COLO668 (cell line): ENCODE measurements around the gene C17orf75.

Experiments
- DNase-seq: peaks from one replicate; lab custom pipeline; 2025; ENCODE audit not compliant: unreplicated experiment; lab: John Stamatoyannopoulos, UW

C17orf75 gene

GRCh38 chr17:32279891-32280716 is 61.9 kb downstream of the C17orf75 start:
- no peak for DNase-seq

DNA sequence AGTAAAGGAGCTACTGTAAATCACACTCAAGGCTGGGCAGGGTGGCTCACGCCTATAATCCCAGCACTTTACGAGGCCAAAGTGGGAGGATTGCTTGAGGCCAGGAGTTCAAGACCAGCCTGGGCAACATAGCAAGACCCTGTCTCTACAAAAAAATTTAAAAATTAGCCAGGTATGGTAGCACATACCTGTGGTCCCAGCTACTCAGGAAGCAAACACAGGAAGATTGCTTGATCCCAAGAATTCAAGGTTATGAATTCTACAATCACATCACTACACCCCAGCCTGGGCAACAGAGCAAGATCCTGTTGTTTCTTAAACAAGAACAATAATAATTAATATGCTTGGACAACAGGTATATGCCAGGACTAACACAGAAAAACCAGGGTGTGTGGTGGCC is 63.2 kb downstream of the C17orf75 start:
- no peak for DNase-seq
